ENCODE measurements around the gene DLX4.

Gene DLX4, protein sequence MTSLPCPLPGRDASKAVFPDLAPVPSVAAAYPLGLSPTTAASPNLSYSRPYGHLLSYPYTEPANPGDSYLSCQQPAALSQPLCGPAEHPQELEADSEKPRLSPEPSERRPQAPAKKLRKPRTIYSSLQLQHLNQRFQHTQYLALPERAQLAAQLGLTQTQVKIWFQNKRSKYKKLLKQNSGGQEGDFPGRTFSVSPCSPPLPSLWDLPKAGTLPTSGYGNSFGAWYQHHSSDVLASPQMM

DNA sequence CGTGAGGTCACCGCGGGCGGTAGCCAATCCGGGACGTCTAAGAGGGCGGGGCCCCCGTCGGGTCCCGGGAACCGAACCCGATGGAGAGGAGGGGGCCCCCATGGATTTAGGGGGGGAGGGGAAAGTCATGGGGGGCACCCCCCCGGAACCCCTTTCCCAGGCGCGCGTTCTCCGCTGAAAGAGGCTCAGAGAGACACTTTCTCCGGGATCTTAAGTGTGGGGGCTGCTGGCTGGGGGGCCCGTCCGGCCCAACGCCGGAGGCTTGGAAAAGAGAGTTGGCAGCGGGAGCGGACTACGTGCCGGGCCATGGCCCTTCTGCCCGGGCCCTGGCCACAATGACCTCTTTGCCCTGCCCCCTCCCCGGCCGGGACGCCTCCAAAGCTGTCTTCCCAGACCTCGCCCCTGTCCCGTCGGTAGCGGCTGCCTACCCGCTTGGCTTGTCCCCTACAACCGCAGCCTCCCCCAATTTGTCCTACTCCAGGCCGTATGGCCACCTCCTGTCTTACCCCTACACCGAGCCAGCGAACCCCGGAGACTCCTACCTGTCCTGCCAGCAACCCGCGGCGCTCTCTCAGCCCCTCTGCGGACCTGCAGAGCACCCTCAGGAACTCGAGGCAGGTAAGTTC is at the start of gene DLX4:
DLX4 (plus strand) TSS at position 57 of the 626 bp plus-strand sequence; CDS start at position 336, 279 bp downstream.
- TF ChIP-seq EZH2 (IDR thresholded peaks at IDR 0.05; ENCODE audit: borderline replicate concordance, low read depth, low read length, severe bottlenecking), result no peak
- no peak for TF ChIP-seq CTCF (IDR thresholded peaks at IDR 0.05; ENCODE audit: borderline replicate concordance, extremely low read depth, low read length, poor library complexity, severe bottlenecking)
- H4K20me1 ChIP-seq (ENCODE audit: insufficient read depth, low read length), result no peaks in the 10 kb centered on the region; the same call in 1 of the 2 replicates
- H3K9me3 ChIP-seq (ENCODE audit: insufficient read depth, low read length, severe bottlenecking), result no peaks in the 10 kb centered on the region
- no peak within 1 kb of the TSS for H2AFZ ChIP-seq (ENCODE audit: low read depth, low read length)
- no peaks in the 10 kb centered on the region for H3K36me3 ChIP-seq (ENCODE audit: insufficient read depth, low read length)
- H3K27me3 ChIP-seq (ENCODE audit: insufficient read depth, low read length, poor library complexity), result peaks cover 30% of the 10 kb centered on the region
- H3K79me2 ChIP-seq (ENCODE audit: insufficient read depth, low read length), result no peaks in the 10 kb centered on the region
- H3K9ac ChIP-seq (ENCODE audit: low read depth, low read length), result no peak within 1 kb of the TSS
- H3K27ac ChIP-seq (ENCODE audit: low read length), result no peak within 1 kb of the TSS
- DNase-seq, result no peak
- no peak for ATAC-seq (ENCODE audit: insufficient read depth, low read depth)
- no peak within 1 kb of the TSS for H3K4me3 ChIP-seq (ENCODE audit: low read depth in 1 of 2, low read length in 2 of 2)
- H3K4me1 ChIP-seq (ENCODE audit: insufficient read depth, low read length), result no peaks in the 10 kb centered on the region
- H3K4me2 ChIP-seq (ENCODE audit: insufficient read depth, low read length), result no peak within 1 kb of the TSS

DNA sequence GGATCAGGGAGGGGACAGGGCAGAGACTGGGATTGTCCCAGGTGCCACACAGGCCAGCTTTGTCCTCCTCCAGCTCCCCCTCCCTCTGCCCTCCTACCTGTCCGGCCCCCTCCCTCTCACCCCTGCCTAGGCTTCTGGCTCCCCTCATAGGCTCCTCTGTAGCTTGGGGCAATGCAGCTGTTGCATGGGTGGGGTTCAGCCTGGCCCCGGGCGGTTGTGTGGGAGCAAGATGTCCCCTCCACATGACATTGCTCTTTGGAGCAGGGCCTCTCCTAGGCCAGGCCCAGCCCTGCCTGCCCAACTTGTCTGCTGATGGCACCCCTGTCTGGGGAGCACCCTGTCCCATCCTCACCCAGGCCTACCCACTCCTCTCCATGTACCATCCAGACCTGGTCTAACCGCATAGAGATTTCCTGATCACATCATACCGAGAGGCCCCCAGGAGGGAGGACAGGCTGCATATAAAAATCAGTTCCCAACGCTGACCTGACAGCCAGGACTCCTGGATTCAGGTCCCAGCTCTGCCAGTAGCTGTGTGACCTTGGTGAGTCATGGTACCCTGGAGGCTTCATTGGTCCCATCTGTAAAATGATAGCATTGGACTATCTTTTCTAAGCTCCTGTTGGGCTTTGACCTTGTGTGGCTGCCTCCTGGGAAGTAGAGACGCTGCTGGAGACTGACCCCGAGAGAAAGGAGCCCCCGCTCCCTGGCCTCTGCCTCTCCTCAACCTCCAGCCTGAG is 48.8 kb upstream of the DLX4 start:
- Histone ChIP-seq H3K79me2 (ENCODE audit: insufficient read depth, low read length) (no peaks in the 10 kb centered on the region), H3K36me3 (ENCODE audit: insufficient read depth, low read length) (no peaks in the 10 kb centered on the region), H3K27ac (ENCODE audit: low read length) (no peak overlapping the region), H4K20me1 (ENCODE audit: insufficient read depth, low read length) (peaks cover 6% of the 10 kb centered on the region; the same call in 1 of the 2 replicates), H2AFZ (ENCODE audit: low read depth, low read length) (no peak overlapping the region), H3K9ac (ENCODE audit: low read depth, low read length) (no peak overlapping the region), H3K4me1 (ENCODE audit: insufficient read depth, low read length) (no peaks in the 10 kb centered on the region), H3K4me3 (ENCODE audit: low read depth in 1 of 2, low read length in 2 of 2) (no peak overlapping the region), H3K4me2 (ENCODE audit: insufficient read depth, low read length) (no peak overlapping the region), H3K9me3 (ENCODE audit: insufficient read depth, low read length, severe bottlenecking) (no peaks in the 10 kb centered on the region), H3K27me3 (ENCODE audit: insufficient read depth, low read length, poor library complexity) (peaks cover 27% of the 10 kb centered on the region)
- TF ChIP-seq EZH2 (IDR thresholded peaks at IDR 0.05; ENCODE audit: borderline replicate concordance, low read depth, low read length, severe bottlenecking) (no peak), CTCF (IDR thresholded peaks at IDR 0.05; ENCODE audit: borderline replicate concordance, extremely low read depth, low read length, poor library complexity, severe bottlenecking) (no peak)
- DNase-seq (no peak), ATAC-seq (ENCODE audit: insufficient read depth, low read depth) (no peak)

GRCh38 chr17:49922095-49922494 is 46.9 kb upstream of the DLX4 start:
- Histone ChIP-seq H3K4me1 (ENCODE audit: insufficient read depth, low read length) (no peaks in the 10 kb centered on the region), H3K27me3 (ENCODE audit: insufficient read depth, low read length, poor library complexity) (peaks cover 16% of the 10 kb centered on the region), H4K20me1 (ENCODE audit: insufficient read depth, low read length) (no peaks in the 10 kb centered on the region; the same call in 1 of the 2 replicates), H3K27ac (ENCODE audit: low read length) (no peak overlapping the region), H3K9ac (ENCODE audit: low read depth, low read length) (no peak overlapping the region), H3K36me3 (ENCODE audit: insufficient read depth, low read length) (no peaks in the 10 kb centered on the region), H3K79me2 (ENCODE audit: insufficient read depth, low read length) (no peaks in the 10 kb centered on the region), H3K4me3 (ENCODE audit: low read depth in 1 of 2, low read length in 2 of 2) (no peak overlapping the region), H2AFZ (ENCODE audit: low read depth, low read length) (no peak overlapping the region), H3K9me3 (ENCODE audit: insufficient read depth, low read length, severe bottlenecking) (no peaks in the 10 kb centered on the region), H3K4me2 (ENCODE audit: insufficient read depth, low read length) (no peak overlapping the region)
- no peak for TF ChIP-seq EZH2 (IDR thresholded peaks at IDR 0.05; ENCODE audit: borderline replicate concordance, low read depth, low read length, severe bottlenecking)
- no peak for TF ChIP-seq CTCF (IDR thresholded peaks at IDR 0.05; ENCODE audit: borderline replicate concordance, extremely low read depth, low read length, poor library complexity, severe bottlenecking)
- ATAC-seq (ENCODE audit: insufficient read depth, low read depth) (no peak), DNase-seq (no peak)
